AG09309 (cell line): ENCODE data around the gene MED22.

Source experiments
- DNase-seq: peaks from one replicate; pipeline ENCODE4 v3.0.0-alpha.2; 2010; ENCODE audit warnings: low read depth
- H3K4me3 ChIP-seq: 2 replicates; pipeline ENCODE4 v1.5.1; 2011; ENCODE audit warnings: mild to moderate bottlenecking, low read depth, low read length, moderate library complexity; ENCODE audit not compliant: control insufficient read depth
- CTCF ChIP-seq: IDR thresholded peaks from 2 replicates; pipeline ENCODE4 v1.5.1; 2011; ENCODE audit warnings: mild to moderate bottlenecking, low read depth, low read length, inconsistent platforms; ENCODE audit not compliant: insufficient read depth, control insufficient read depth; ENCODE audit errors: missing control alignments

MED22 gene

DNA sequence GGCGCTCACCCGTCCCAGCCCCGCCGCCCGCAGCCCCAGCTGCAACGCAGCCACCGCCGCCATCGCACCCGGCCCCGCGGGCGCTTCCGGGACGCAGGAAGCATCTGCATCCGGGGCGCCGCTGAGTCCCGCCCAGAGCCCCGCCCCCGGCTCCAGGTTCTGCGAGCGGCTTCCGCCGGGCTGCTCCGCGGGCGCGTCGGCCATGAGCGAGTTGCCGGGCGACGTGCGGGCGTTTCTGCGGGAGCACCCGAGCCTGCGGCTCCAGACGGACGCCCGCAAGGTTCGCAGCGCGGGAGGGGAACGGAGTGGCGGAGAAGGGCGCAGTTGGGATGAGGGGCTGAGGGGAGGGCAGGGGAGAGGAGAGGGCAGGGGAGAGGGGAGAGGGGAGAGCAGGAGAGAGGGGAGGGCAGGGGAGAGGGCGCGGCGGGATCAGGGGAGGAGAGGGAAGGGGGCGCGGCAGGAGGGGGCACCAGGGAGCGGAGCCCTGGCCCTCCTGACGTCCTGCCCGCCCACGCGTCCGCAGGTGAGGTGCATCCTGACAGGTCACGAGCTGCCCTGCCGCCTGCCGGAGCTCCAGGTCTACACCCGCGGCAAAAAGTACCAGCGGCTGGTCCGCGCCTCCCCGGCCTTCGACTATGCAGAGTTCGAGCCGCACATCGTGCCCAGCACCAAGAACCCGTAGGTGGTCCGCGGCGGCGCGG lies 8.6 kb upstream of the MED22 start, which contains the start of the genes SURF1 and SURF2:
Gene SURF1, minus strand, starts transcription at position 97 of the 701 bp plus-strand sequence. Its CDS starts 34 bp downstream, at position 63.
Gene SURF2, plus strand, starts transcription at position 160 of the 701 bp plus-strand sequence. Its CDS starts 43 bp downstream, at position 203.
- DNase-seq = no peak
- no peak for TF ChIP-seq CTCF
- H3K4me3 ChIP-seq = peak within 1 kb of the TSS; percentile 84

GRCh38 chr9:133355881-133356357 lies 8.0 kb upstream of the MED22 start:
- DNase-seq = no peak
- TF ChIP-seq CTCF = no peak
- peak overlapping the region; percentile 84 for H3K4me3 ChIP-seq

GRCh38 chr9:133354766-133355165 lies 6.8 kb upstream of the MED22 start:
- no peak for TF ChIP-seq CTCF
- no peak for DNase-seq
- H3K4me3 ChIP-seq = no peak overlapping the region

DNA sequence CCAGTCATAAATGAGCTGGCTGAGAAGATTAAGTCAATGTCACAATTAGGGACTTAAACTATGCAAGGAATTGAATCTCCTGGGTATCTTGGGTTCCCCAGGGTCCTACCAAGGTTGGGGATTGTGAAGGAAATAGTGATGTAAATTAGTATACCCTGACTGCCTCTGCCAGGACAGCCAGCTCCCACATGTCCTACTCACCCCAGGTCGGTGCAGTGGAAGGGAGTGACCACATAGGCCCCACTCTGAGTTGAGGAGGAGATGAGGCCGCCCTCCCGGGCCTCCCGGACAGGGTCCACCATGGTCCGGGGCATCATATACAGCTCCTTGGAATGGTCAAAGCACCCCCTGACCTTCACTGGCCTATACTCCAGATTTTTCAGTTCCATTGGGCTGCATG lies 5.6 kb upstream of the MED22 start:
- DNase-seq = no peak
- H3K4me3 ChIP-seq = no peak overlapping the region
- no peak for TF ChIP-seq CTCF

DNA sequence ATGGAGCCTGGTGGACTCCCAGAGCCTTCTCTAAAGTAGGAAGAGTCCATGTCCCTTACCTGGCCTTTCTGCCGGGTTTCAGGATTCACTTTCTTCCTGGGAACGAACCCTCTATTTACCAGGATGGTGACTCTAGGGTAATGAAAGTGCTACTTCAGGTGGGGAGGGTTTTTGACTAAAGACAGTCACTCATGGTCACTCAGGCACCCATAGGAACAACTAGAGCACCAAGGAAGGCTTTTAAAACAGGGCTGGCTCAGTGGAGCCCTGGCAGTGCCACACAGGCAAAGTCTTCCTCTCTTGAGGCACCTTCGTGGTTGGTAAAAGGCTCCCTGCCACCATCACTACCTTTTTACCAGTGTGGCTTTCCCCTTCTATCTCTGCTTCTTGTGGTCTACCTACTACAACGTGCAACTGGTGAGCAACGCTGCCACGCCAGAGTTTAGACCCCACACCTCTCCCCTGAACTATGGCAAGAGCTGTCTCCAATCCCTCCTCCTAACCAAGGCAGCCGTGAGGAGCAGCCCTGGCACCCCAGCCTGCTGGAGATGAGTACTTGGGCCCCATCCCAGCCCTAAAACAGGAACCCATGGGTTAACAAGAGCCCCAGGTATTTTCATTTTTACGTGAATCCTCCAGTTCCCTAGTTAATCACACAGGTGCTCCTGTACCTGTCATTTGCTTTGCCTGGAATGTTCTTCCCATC lies 4.9 kb upstream of the MED22 start:
- no peak for TF ChIP-seq CTCF
- no peak overlapping the region for H3K4me3 ChIP-seq
- no peak for DNase-seq

- no peak overlapping the region for H3K4me3 ChIP-seq
- peak; percentile 68 for TF ChIP-seq CTCF
- no peak for DNase-seq
Measured at GRCh38 chr9:133351908-133352634, 4.1 kb upstream of the MED22 start.
